Muscle of back (tissue), 11 donors: Measurements from ENCODE around the gene C17orf67. TPM values are rescaled to one million over a fixed set of nuclear protein-coding genes. Genes with fewer than 3 reads are reported as not detected.

ENCODE experiments used
- DNase-seq, 3 donors: peaks; one replicate each; pipeline versions ENCODE4 v3.0.0 to v3.0.0-alpha.2; 2013
- polyA plus RNA-seq, 10 donors: library from polyadenylated mRNA; unstranded; fragments of 120-200 nt; gene quantifications; one replicate each; pipeline ENCODE4 v1.2.1, GENCODE V29; 2013; ENCODE audit not compliant: insufficient read length in 10 of 10

The C17orf67 gene
- polyA plus RNA-seq, 10 donors, result 1.1 to 2.7 (median 2.0) TPM

DNA sequence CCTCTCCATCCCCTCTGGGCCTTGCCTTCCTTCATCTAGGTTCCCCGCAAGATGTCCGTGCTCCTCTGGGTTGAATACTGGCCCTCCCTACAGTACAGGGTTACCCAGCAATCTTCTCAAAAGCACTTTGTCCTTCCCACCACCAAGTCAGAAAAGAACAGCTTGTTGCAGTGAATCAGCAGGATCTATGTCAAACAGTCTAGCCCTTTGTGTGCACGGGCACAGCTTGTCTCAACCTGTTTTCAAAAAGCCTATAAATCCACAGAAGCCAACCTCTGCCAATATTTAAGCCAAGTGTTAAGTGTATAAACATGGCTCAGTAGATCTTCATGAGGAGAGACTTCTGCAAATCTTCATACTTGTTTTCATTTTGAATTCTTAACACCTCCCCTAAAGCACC, 25.2 kb downstream of the C17orf67 start:
- no peak for DNase-seq

DNA sequence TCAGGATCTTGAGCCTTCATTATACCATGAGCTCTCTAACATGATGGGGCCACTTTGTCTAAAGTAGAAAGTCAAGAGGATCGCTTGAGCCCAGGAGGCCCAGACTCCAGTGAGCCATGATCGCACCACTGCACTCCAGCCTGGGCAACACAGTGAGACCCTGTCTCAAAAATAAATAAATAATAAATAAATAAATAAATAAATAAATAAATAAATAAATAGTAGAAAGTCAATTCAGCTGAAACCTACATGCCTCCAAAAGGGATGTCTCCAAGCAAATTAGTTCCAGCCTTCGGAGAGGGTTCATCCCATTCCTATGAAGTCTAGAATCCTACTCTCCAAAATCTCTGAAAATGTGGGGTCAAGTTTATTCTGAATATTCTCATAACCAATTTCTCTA, 26.0 kb downstream of the C17orf67 start:
- DNase-seq, result no peak

DNA sequence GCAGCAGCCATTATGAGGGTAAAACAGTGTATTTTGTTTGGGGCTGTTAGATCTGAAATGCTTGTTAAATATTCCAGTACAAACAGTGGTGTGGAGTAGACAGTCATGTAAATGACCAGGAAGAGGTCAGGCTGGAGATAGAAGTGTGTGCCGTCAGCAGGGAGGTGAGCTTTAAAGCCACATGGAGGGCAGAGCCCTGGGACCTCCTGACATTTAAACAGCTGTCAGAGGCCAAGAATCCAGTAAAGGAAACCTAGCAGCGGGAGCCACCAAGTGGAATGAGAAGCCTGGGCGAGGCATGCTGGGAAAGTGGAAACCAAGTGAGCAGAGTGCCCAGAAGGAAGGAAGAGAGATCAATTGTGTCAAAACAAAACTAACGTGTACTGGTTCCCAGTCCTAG, 26.8 kb downstream of the C17orf67 start:
- DNase-seq, result no peak

DNA sequence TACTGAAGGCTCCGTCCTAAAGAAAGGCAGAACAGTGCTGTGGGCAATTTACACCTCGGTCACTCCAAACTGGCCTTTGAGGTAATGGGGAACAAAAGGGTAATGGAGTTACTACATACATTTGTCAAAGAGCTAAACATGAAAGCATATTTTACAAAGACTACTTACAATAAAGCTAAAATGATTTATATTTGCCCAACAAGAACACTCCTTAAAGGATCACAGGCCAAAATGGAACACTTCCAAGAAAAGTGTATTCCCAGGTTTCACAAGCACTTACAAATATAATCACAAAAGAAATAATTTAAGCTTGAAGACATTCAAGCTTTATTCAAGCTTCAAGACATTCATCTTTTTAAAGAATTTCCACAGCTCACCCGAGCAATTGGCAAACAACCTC, 29.3 kb downstream of the C17orf67 start:
- no peak for DNase-seq

DNA sequence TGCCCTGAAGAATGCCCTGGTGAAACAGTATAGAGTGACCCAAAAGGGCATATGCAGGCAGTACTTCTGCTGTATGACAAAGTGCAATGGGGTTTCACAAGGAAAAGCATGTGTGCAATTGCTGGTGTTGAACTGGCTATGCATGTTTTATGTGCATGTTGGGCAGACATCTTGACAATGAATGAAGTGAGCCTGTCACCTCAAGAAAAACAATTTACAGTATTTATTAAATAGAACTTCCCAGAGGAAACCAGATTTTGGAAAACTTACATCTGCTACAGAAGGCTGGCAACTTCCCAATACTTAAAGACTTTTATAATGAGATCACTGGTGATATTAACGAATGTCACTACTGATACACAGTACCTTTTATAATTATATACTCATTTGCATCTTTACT, 30.6 kb downstream of the C17orf67 start:
- DNase-seq, result no peak

DNA sequence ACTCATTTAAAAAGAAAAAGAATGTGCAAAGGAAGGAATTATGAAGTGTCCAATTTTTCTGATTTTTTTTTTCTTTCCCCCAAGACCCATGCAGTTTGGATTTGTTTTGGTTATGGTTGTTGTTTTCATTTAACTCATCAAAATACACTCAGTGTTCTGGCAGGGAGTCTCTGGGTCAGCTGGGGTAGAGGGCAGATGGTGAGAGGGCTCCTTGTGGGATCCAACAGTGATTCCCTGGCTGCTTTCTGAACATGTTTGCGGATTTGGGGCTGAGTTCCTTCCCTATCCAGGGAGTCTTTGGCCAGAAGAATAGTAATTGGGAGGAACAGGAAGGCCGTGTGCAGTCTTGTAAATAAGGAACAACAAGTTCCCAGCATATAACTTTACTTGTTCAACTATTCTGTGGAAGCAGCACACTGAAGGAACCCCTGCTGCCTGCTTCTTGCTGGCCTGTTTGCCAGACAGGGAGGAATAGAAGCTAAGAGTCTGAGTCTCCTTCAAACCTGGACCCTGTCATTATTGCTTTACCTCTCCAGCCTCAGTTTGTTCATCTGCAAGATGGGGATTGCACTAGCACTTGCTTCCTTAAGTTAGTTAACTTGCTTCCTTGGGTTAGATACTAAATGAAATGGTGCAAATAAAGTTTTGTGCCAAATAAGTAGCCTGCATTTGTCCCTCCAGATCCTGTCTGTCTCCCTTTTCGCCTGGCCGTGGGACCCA, 32.1 kb downstream of the C17orf67 start:
- DNase-seq, result peak in 1 of 3 donors; percentile 39

DNA sequence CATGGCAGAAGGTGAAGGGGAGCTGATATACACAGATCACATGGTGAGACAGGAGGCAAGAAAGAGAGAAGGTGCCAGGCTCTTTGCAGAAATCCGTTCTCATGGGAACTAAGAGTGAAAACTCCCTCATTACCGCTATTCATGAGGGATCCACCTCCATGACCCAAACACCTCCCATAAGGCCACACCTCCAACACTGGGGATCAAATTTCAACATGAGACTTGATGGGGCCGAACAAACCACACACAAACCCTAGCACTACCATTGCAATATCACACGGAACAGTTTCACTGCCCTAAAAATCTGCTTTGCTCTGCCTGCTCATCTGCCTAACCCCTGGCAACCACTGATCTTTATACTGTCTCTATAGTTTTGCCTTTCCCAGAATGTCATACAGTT, 34.8 kb downstream of the C17orf67 start:
- no peak for DNase-seq

DNA sequence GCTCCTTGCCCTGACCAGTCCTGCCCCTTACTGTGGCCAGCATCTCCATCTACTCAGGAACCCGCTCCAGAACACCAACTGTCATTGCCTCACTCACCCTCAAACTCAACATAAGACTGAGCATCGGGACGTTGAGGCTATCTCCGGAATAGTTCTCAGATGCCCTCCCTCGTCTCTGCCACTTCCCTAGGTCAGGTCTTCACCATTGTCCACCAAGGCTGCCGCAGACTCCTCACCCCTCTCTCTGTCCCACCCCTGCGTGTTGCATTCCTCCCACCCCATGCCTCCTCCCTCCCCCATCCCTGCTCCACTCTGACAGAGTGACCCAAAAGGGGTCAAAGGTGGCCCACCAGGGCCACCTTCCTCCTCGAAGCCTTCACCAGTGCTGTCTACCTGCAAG, 37.2 kb downstream of the C17orf67 start:
- DNase-seq, result no peak

DNA sequence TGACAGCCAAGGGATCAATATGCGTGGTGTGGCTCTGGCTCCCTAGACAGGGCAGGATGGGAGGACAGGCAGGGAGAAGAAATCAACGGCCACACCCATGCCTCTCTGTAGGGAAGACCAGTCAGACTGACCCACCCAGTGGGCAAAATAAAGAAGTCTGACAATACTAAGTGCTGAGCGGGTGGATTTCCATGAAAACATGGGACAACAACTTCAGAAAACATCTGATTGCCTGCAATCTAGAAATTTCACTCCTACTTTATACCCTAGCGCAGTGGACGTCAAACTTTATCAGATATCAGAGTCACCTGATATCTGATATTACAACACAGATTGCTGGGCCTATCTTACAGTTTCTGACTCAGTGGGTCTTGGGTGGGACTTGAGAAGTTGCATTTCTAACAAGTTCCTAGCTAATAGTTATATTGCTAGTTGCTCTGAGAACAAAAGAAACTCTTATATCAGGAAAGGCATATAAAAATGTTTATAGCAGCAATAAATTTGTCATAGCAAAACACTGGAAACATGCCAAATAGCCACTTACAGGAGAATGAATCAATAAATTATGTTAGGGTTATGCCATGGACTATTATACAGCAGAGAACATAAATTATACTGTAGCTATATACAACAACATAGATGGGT, 38.4 kb downstream of the C17orf67 start:
- DNase-seq, result no peak

DNA sequence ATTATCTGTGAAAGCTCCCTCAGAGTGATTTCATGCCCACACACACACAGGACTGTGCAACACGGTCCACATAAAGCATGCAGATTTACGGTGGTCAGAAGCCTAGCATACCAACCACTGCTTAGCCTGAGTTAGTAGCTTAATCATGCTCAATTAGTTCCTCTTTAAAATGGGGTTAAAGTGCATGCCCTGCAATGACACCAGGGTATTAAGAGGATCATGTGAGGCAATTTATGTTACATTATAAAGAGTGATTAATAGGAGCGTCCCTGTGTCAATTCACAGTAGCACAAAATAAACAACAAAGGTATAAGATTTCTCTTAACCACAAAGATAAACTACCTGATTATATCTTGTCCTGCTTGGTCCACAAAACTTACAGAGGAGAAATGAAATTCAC, 39.8 kb downstream of the C17orf67 start:
- no peak for DNase-seq

DNA sequence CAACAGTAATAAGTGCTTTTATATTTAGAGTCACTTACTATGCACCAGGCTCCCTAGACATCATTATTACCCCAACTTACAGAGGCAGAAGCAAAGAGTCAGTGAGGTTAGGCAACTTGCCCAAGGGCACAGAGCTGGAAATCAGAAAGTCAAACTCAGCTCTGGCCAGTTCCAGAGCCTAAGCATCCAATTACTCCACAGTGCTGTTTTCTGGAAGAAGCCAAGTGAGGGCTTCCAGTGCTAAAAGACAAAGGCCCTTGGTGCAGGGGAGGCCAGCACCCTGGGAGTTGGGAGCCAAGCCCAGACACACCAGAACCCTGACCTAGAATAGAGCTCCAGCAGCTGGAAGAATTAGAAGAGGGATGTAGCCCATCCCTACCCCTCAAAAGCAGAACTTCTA, 40.2 kb downstream of the C17orf67 start:
- no peak for DNase-seq

DNA sequence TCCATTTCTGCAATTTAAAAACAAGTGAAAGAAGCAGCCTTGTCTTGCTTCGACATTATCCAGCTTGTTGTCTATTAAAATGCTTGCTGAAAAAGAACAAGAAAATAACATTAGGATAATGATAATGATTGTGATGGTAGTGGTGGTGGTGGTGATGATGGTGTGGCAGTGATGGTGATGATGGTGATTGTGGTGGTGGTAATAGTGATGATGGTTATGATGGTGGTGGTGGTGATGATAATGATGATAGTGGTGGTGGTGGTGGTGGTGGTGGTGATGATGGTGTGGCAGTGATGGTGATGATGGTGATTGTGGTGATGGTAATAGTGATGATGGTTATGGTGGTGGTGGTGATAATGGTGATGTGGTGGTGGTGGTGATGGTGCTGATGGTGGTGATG, 41.5 kb downstream of the C17orf67 start:
- no peak for DNase-seq

DNA sequence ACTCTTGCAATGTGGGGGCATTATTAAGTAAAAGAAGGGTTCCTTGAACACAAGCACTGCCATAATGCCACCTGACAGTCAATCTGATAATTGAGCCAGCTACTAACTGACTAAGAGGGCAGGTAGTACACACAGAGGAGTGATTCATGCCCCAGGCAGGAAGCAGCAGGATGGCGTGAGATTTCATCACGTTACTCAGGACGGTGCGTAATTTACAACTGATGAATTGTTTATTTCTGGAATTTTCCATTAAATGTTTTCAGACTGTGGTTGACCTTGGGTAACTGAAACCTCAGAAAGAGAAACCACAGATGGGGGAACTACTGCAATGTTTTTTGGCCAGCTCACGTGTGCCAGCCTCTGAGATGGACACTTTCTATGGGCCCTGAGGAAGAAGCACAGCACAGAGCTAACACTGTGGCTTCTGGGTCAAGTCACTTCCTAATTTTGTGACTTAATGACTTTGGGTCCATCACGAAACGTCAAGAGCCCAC, 46.7 kb downstream of the C17orf67 start:
- DNase-seq, result peak in 1 of 3 donors; percentile 68

DNA sequence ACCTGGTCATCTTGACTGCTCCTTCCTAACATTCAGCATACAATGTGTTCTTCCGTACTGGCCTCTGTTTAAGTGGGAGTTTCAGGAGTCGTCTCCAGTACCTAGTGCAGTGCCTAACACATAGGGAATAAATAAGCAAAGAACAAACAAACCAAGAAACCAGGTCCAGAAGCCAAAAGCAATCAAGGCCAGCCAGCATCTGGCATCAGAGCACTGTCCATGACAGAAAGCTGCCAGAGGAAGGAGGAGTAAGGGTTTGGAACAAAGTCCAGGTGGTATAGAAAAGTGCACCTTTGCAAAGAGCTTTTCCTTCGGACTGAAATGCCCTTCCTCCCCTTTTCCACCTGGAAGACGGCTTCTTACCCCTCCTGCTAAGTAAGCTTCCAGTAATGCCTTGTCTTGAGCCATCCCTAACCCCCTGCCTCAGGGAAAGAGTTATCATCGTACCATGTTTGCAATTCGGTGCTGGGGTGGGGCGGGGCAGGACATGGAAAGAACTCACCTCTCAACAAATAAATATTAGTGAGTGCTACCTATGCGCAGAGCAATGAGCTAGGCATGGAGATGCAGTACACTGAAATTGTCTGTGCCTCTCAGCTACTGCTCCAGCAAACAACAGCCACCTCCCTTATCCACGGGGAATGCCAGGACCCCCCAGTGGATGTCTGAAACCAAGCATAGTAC, 47.6 kb downstream of the C17orf67 start:
- DNase-seq, result no peak

DNA sequence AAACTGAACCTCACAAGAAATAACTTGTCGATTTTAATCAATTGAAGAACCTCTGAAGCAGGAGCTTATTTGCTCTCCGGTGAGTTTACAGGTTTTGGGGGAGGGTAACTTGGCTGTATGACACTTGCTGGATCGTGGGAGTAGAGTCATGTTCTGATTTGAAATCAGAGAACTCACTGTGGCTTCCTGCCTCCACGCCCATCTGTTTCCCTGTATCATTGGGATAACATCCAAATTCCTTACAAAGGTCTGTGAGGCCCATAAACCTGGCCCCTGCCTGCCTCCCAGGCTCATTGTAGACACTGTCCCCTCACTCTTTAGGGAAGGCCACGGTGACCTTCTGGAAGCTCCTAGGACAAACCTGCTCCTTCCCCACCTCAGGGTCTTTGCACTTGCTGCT, 48.3 kb downstream of the C17orf67 start:
- DNase-seq, result no peak

DNA sequence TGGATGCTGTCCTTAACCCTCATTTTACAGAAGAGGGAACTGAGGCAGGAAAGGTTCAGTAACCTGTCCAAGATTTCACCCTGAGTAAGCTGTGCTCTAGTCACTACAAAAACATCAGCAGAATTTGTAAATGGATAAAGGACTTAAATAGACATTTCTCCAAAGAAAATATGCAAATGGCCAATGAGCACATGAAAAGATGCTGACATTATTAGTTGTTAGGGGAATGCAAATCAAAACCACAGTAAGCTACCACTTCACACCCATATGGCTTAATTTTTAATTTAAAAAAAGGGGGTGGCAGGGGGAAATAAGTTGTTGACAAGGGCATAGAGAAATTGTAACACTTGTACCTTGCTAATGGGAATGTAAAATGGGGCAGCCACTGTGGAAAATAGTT, 51.4 kb downstream of the C17orf67 start:
- DNase-seq, result no peak

DNA sequence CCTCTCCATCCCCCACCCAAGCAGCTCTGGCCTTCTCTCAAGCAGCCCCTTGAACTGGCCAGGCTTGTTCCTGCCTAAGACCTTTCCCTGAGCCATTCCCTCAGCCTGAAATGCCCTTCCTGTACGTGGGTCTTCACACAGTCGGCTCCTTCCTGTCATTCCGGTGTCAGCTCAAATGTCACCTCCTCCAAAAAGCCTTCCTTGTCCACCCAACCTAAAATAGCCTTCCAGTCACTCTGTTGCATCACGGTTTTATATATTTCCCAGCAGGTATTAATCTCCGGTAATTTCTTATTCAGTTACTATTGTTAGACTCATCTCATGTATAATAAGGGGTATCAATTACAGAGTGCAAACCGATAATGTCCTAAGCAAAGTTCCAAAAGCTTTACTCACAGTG, 51.8 kb downstream of the C17orf67 start:
- no peak for DNase-seq

DNA sequence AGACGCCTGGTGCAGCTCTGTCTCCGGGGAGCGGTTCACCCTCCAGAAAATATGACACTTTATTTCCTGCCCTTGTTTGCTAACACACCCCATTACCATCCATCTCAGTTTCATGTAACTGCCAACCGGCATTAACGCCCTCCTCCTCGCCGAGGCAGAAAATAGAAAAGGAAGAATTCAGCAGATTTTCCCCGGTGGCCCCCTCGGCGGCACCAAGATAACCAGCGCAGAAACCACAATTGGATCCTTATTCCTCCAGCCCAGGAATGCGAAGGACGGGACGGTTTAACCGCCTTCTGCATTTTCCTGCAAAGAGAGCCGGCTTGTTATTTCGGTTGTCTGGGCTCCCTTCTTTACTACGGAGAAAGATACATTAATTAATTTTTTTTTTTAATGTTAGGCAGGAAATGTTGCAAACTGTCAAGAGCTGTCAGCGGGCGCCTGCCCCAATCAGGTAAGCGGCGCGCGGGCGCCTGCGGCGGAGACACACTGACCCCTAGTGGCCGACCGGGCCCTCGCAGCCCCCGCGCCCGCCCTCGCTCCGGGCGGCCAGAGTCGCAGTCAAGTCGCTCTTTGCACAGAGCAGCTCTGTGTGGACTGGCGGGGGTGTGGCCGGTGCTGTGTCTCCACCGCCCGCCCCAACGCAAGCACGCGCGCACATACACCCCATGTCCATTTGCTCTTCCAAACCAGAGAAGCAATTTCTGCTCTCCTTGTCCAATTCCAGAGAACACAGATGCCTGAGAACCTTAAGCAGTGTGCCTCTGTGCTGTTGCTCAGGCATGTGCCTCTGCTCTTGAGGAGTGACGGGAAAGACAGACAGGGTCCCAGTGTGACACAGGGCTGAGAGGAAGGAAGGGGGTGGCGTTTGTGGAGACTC, 53.6 kb downstream of the C17orf67 start:
- DNase-seq, result peak; percentile 68 to 85 (median 74)

DNA sequence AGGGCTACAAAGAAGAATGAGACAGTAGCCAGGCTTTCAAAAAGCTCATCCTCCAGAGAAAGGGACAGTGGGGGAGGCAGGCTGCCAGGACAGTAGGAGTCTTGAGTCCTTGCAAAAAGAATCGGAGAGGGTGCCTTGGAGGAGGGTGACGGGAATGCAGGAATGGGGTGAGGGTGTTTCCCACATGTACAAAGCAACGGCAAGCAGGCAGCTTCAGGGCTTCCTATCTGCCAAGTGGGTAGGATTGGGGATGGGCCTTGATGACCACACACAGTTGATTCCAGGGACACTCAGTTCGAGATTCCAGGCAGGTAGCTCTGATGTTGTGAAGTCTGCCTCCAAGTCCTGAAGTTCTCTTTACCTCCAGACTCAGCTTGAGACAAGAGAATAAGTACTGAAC, 54.4 kb downstream of the C17orf67 start:
- DNase-seq, result no peak

DNA sequence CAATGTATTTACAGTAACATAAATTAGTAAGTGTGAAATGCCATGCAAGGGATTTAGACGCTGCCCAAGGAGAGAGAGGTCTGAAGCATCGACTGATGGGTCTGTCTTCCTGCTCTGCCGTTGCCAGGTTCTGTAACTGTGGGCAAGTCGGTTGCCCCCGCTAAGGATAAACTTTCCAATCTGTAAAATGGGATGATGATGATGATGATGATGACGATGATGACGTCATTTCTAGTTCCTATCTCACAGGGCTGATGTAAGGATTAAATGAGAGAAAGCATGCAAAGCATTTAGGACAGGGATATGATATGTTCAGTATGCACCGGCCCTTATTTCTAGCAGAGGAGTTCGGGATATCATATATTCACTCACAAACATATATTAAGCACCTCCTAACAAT, 54.8 kb downstream of the C17orf67 start:
- DNase-seq, result no peak

DNA sequence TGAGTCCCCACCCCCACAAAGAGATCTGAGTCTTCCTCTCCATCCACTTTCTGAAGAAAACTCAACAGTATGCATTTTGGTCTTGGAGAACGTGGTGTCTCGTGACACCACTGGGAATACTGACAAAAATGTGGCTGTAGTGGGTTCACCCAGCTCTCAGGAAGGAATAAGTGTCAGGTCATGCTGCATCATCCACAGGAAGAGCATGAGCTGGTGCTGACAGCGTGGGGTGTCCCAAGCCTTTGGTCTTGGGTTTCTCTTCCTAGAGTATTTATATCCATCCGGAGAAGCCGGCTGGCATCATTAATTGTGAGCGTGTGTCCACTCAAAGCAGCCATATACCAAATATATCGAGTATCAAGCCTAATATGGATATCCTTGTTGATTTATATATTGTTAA, 55.9 kb downstream of the C17orf67 start:
- no peak for DNase-seq

DNA sequence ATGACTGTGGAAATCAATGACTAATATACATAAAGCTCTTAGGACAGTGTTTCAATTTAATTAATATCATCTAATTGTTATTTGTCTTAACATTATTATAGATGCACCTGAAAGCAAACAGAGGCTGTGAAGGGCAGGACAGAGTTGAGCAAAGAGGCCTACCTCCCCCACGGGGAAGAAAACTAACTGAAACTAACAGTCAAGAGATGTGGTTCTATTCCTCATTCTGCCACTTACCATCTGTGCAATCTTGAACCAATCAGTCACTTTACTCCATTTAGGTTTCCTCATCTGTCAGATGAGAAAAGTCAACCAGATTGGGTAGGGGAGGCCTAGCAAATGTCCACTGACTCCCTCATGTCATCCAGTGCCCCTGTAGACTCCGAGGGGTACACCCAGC, 59.1 kb downstream of the C17orf67 start:
- DNase-seq, result no peak
